ENCODE data around the gene RHOC.
A peak's percentile ranks its signal among the peaks of the same experiment; 100 is the strongest.

The RHOC gene

DNA sequence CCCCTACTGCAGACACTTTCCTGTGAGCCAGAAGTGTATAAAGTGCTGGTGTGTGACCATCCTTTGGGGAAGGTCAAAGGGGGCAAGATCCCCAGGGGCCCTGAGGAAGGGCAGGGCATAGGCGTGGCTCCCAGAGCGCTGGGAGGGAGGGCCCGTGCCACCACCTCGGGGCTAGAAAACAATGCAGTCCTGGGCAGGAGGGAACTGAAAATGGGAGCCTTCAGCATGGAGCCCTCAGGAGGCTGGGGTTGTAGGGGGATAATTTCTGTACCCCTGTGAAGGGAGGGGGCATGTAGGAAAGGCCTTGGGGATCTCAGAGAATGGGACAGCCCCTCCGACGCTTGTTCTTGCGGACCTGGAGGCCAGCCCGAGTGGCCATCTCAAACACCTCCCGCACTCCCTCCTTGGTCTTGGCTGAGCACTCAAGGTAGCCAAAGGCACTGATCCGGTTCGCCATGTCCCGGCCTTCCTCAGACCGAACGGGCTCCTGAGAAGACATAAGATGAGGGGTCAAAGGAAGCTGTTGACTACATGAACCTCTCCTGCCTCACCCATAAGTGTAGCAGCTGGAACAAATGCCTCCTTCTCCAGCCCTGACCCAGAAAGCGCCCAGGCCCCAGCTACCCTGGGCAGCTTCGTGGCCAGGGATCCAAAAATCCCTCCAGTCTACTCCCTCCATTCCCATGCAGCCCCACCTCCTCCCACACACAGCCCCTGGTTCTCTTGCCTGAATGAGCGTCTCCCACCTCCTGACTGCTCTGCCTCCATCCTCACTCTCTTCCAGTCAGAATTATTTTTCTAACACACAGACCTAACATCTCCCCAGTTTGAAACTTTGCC lies 5.5 kb downstream of the RHOC start:
- no peak for DNase-seq

DNA sequence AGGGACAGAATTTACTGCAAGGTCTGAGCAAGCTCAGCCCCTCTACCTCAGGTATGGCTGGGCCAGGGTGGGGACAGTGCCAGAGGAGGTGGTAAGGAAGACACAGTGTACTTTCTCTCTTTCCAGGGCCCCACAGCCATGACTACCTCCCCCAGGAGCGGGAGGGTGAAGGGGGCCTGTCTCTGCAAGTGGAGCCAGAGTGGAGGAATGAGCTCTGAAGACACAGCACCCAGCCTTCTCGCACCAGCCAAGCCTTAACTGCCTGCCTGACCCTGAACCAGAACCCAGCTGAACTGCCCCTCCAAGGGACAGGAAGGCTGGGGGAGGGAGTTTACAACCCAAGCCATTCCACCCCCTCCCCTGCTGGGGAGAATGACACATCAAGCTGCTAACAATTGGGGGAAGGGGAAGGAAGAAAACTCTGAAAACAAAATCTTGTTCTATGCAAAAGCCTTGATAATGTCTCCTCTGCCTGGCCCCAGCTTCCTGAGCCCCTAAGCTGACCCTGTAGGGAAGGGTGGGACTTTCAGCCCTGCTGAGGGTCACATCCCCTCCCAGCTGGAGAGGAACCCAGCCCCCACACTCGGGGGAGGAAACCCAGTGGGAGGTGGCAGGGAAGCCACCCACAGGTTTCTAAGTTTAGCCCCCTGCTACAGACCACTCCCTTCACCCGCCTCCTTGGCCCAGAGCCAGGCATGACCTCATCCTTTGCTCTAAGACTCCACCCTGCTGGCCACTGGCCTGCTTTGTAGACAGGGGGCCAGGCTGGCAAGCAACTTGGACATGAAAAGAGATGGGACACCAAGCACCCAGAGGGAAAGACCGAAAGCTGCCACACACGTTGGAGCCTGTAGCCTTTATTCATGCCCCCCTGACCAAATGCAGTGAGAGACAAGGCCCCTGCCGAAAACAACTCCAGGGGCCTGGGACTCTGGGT lies 6.4 kb downstream of the RHOC start:
- DNase-seq, result peak; percentile 97

DNA sequence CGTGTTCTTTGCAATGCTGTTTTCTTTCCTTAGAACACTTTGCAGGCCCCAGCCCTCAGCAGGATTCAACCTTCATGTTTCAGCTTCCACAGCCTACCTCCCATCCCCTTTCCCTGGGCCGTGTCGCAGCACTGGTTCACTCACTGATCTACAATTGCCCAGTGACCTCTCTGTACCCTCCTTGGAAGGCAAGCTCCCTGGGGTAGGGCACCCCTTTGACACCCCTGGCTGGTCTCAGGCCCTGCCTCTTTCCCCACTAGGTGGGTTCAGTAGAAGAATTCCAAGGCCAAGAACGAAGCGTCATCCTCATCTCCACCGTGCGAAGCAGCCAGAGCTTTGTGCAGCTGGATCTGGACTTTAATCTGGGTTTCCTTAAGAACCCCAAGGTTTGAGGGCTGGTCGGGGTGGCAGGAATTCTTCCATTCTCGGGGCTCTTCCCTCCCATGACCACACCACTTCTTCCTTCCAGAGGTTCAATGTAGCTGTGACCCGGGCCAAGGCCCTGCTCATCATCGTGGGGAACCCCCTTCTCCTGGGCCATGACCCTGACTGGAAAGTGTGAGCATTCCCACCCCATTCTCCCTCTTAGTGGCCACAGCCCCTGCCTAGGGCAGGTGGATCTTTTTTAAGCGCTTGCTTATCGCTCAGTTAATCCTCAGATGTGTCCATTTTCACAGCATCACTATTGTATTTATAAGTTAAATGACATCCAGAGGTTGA lies 7.3 kb downstream of the RHOC start:
- DNase-seq, result no peak

DNA sequence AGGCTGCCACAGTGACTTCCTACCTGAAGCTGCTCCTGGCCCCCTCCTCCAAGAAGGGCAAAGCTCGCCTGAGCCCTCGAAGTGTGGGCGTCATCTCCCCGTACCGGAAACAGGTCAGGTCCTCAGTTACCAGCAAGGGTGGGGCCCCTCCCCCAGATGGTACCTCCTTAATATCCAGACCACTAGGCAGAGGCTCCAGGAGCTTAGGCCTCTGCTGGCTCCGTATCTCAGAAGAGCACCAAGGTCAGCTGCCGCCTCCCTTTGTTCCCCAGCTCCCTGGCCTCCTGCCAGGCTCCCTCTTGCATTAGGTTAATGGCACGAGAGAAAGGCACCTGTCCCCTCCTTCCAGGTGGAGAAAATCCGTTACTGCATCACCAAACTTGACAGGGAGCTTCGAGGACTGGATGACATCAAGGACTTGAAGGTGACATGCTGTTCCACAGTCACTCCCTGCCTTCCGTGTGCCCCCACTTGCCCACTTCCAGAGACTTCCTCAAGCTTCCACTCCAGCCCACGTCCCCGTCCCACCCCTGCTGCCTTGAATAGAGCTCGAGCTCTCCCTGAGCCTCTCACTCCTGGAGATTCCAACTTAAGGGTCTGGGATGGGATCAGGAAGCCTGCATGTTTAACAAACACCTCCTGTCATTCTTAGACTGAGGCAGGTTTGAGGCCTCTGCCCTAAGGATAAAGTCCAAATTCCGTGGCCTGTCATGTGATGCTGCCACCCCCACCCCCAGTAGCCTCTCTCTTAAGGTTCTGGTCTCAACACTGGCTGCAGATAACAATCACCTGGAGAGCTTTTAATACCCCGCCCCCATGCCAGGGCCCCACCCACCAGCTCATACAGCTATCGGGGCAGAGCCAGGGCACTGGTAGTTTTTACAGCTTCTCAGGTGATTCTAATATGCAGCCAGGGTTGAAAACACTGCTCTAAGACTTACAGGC lies 8.3 kb downstream of the RHOC start:
- DNase-seq, result no peak

DNA sequence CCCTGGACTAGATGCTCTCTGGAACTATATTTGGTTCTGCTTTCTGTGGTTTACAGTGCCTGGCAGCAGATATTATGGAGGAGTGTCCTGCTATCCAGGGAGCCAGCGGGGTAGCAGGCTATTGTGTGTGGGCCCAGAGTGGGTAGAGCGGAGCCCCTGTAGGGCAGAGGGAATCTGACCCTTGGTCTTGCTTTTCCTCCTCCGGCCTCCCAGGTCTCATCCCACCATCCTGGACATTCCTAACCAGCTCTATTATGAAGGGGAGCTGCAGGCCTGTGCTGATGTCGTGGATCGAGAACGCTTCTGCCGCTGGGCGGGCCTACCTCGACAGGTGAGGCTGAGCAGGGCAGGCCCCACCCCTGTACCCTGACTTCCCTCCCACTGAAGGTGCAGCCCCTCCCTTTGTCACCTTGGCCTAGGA lies 9.1 kb downstream of the RHOC start:
- no peak for DNase-seq

DNA sequence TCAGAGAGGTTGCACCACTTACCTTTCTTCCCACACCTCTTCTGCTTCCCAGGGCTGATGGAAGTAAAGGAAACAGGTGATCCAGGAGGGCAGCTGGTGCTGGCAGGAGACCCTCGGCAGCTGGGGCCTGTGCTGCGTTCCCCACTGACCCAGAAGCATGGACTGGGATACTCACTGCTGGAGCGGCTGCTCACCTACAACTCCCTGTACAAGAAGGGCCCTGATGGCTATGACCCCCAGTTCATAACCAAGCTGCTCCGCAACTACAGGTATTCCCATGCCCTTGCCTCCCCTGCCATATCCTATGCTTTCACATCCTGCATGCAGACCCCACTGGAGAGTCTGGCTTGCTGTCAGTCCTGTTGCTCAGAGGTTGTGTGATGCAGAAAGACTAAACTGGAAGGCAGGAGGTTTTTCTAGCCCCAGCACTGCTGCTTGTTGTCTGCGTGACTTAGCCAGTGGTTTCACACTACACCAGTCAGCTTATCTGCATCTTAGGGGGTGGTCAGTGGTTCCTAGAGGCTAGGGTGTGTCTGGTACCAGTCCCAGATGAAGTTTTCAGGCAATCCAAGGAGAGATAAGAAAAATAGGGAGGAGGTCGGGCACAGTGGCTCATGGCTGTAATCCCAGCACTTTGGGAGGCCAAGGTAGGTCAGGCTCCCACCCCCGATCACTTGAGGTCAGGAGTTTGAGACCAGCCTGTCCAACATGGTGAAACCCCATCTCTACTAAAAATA lies 10.2 kb downstream of the RHOC start:
- no peak for DNase-seq

DNA sequence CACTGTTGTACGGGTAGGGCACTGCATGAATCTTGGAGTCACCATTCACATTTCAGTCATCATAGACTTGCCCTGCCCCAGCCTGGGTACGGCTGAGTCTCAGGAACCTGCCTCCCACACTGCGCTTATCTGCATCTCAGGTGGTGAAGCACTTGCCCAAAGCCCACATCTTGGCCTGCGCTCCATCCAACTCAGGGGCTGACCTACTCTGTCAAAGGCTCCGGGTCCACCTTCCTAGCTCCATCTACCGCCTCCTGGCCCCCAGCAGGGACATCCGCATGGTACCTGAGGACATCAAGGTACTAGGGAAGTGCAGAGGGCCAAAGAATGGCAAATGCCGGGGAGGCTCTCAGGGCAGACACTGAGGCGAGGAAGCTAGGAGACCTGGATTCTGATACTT lies 11.7 kb downstream of the RHOC start:
- peak; percentile 15 for DNase-seq

DNA sequence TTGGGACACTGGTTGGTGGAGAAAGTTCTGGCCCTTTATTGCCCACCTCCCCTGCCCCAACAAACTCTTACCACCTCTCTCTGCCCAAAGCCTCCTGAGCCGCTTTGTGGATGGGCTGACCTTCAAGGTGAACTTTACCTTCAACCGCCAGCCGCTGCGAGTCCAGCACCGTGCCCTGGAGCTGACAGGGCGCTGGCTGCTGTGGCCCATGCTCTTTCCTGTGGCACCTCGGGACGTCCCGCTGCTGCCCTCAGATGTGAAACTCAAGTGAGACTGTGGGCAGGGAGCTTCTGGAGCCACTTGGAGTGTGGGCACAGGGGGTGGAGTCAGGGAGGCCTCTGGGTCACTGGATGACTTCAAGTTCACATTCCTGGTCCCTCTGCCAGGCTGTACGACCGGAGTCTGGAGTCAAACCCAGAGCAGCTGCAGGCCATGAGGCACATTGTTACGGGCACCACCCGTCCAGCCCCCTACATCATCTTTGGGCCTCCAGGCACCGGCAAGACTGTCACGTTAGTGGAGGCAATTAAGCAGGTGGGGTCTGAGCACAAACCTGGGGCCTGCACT lies 12.5 kb downstream of the RHOC start:
- peak; percentile 17 for DNase-seq

DNA sequence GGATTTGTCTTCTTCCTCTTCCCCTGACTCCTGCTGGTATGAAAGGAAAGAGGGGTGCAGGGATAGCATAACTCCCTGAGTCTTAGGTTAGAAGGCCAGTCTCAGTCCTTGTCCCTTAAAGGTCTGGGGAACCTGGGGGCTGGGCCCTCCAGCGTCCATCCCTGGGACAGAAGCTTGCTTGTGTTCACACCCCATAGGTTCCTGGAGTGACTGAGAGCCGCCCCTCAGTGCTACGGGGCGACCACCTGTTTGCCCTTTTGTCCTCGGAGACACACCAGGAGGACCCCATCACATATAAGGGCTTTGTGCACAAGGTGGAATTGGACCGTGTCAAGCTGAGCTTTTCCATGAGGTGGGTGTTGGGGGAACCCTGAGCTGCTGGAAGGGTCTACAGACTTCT lies 13.1 kb downstream of the RHOC start:
- DNase-seq, result peak; percentile 13

DNA sequence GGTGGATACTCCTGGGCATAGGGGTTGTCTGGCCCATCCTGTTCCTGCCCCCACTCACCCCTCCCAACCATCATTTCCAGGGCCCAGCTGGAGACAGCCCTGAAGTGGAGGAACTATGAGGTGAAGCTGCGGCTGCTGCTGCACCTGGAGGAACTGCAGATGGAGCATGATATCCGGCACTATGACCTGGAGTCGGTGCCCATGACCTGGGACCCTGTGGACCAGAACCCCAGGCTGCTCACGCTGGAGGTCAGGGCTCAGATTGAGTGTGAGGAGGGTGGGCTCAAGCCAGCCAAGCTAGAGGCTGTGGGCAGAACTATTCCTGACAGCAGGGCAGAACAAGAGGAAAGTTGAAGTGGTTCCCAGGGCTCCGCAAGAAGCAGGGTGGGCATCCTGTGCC lies 14.2 kb downstream of the RHOC start:
- no peak for DNase-seq

DNA sequence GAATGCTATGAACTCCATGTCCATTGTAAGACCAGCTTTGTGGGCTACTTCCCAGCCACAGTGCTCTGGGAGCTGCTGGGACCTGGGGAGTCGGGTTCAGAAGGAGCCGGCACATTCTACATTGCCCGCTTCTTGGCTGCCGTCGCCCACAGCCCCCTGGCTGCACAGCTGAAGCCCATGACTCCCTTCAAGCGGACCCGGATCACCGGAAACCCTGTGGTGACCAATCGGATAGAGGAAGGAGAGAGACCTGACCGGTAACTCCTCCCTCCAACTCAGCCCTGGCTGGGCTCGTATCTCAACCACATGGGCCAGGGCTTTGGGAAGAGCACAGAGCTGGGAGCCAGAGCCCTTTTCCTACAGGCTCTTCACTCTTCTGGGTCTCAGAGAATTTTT lies 17.1 kb downstream of the RHOC start:
- DNase-seq, result no peak

DNA sequence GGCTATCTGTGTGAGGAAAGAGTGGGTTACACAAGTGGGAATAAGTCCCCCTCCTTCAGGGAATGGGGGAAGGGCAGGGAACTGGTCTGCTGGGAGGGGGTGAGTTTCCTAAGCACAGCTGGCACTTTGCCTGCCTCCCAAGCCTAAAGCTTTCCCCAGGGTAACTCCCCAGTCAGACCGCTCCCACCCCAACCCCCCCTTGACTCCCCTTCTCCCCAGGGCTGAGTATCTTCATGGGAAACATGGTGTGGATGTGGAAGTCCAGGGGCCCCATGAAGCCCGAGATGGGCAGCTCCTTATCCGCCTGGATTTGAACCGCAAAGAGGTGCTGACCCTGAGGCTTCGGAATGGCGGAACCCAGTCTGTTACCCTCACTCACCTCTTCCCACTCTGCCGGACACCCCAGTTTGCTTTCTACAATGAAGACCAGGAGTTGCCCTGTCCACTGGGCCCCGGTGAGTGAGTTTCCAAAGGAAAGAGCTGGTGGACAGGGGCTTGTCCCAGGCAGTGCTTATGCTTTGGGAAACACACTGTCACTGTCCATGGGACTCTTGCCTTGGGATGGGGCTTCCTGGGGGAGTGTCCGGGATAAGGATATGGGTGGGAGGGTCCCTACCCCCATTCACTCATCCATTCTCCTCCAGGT lies 17.6 kb downstream of the RHOC start:
- DNase-seq, result no peak

DNA sequence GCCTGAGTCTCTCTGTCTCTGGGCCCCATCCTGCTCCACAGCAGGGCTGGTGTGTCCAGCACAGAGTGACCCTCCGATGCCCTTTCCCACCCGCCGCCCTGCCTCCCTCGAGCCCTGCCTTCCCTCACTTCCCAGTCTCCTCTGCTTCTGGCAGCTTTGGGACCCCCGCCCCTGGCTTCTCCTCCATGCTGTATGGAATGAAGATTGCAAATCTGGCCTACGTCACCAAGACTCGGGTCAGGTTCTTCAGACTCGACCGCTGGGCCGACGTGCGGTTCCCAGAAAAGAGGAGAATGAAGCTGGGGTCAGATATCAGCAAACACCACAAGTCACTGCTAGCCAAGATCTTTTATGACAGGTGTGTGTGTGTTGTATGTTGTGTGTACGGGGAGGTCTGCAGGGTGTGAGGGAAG lies 18.1 kb downstream of the RHOC start:
- DNase-seq, result peak; percentile 75

DNA sequence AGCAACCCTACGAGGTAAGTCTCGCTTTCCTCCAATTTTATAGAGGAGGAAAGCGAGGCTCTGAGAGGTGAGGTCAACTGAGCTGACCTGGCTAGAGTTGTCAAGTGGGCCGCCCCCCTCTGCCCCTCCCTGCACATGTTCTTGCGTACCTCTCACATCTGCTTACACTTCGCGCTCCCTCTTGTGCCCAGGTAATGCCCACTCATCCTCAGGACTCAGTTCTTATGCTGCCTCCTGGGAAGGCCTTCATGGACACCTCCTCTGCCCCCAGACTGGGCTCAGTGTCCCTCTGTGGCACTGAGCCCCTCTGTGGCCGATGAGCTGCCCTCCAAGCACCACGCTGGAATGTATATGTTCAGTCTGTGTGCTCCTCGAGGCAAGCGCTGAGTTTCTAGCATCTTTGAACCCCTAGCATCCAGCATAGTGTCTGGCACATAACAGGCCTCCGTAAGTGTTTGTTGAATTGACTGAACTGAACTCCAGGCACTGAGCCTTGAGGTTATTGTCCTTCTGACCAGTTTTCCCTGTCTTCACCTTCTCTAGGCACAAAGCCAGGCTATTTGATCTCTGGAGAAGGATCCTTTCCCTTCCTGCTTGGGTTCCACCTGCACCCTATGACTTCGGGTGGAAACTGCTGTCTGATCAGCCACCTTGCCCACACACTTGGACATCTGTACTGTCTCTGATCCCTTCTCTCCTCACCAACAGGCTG lies 19.0 kb downstream of the RHOC start:
- no peak for DNase-seq

DNA sequence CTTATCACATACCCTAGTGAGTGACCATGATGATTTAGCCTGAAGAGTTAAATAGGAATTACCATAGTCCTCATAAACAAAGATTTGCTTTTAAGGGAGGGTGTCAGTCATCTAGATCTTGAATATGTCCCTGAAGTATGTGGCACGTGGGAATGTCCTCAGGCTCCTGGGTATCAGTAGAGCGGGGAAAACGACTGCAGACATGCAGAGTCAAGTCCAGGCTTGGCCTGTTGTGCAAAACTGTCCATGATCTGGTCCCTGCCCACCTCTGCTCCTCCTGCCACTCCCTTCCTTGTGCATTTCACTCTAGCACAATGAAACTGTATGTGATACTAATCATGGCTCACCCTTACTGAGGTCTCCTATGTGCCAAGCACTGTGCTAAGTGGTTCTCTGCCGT lies 19.6 kb downstream of the RHOC start:
- no peak for DNase-seq

DNA sequence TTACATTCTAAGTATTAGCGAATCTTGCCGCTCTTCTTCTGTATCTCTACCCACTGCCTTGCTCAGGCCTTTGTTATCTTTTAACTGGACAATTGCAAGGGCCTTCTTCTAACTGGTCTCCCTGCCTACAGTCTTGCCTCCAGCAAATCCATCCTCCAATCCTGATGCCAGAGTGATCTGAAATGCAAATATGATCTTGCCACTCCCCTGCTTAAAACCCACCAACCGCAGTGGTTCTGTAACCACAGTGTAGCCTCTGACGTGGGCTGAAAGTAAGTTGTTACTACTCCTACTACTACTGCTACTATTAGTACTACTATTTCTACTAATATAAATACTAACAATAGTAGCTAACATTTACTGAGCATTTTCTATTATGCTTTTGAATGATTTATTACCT lies 20.1 kb downstream of the RHOC start:
- no peak for DNase-seq

DNA sequence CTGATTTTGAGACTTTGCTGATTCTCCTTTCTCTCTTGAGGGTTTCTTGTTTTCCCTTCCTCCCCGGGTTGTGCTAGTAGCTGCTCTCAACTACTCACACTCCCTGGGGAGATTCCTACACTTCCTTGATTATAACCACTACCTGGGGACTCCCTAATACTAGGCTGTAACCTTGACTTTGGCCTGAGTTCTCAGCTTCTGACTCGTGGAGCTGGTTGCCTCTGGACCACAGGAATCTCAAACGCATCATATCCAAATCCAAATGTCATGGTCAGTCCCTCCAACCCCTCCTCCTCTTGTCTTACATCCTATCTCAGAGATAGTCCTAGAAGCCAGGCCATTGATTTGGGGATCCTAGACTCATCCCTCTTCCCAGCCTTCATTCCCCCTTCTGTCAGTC lies 20.5 kb downstream of the RHOC start:
- no peak for DNase-seq

DNA sequence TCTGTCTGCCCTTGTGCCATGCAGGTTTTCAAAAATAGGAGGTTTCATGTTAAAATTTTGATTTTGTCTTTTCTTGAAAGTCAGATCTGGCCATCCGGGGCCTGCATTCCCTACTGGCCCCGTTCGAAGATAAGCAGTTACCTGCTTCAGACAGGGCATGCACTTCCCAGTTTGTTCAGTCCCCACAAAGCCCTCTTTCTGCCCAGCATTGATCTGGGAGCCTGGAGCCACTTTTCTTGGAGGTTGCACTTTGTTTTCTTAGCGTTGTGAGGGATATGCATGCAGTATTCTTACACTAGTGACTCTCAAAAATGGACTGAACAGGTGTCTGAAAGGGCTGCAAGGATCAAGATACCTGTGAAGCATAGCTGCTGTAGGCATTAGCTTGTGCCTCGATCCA lies 21.0 kb downstream of the RHOC start:
- DNase-seq, result no peak

DNA sequence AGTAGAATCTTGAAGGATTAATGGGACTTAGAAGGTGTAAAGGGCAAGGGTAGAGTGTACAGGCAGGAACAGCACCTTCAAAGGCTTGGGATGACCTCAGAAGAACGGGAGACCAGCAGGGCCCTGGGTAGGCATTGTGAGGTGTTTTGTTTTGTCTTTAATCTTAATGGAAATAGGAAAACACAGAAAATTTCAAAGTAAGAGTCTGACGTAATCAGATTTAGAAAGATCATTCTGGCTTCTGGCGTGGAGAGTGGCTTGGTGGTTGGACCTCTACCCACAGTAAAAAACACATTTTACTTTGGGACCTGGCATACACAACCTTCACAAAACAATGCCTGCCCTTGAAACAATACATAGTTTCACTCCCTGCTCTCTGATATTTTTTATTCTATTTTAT lies 28.3 kb downstream of the RHOC start:
- DNase-seq, result no peak

DNA sequence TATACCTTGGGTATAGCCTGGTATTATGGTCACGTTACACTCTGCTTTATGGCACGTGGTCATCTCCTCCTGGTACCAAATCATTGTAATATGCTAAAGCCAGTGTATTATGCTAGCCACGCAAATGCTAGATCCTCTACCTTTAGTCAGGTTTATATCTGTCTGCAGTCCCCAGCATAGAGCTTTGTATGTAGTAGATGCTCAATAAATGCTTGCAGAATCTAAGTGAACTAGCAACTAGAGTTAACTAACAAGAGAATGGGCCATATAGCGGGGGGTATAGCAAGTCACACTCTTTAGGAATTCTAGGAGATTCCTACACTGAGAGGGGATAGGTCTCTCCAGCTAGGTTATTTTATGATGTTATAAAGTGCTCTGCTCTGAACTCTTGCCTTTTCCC lies 29.4 kb downstream of the RHOC start:
- DNase-seq, result no peak
